OCI-LY3 (cell line): ENCODE results near the gene HBA1.

Experiments used
- CTCF ChIP-seq: fragments of 200-600, 300-600 bp; sonication (generic); IDR thresholded peaks from 2 replicates; pipeline ENCODE4 v1.5.1; 2014; ENCODE audit warnings: antibody characterized with exemption, low read length, low read depth
- EZH2phosphoT487 ChIP-seq: fragments of 200-600 bp; shearing (Covaris generic); IDR thresholded peaks from 2 replicates; pipeline ENCODE4 v1.6.1; 2018; ENCODE audit warnings: antibody characterized with exemption, mixed run types, low read depth

- TF ChIP-seq CTCF (no peak), EZH2phosphoT487 (no peak)
Measured at GRCh38 chr16:160691-161190, 15.7 kb upstream of the HBA1 start.
